Stomach smooth muscle (tissue), 2 donors: ENCODE measurements around the gene NHLRC2.
"Not testable (repeated sequence)": the region's sequence is repeated elsewhere in the genome, so short reads cannot be mapped to it uniquely, and the experiment has no call there.

Experiments
- H3K27ac ChIP-seq: one replicate; pipeline ENCODE4 v1.7.0; 2013; ENCODE audit warnings: mild to moderate bottlenecking, low read length, inconsistent platforms
- H3K27me3 ChIP-seq, 2 donors: one replicate each; pipeline ENCODE4 v1.7.0; 2013; ENCODE audit warnings: low read length in 2 of 2; ENCODE audit not compliant: insufficient read depth in 2 of 2, control insufficient read depth in 1 of 2
- H3K36me3 ChIP-seq, 2 donors: one replicate each; pipeline ENCODE4 v1.7.0; 2013; ENCODE audit warnings: low read length in 2 of 2; ENCODE audit not compliant: control insufficient read depth in 2 of 2, insufficient read depth in 2 of 2
- H3K4me1 ChIP-seq: one replicate; pipeline ENCODE4 v1.7.0; 2013; ENCODE audit warnings: low read length; ENCODE audit not compliant: control insufficient read depth, insufficient read depth
- H3K4me3 ChIP-seq, 2 donors: one replicate each; pipeline ENCODE4 v1.7.0; 2013; ENCODE audit warnings: low read length in 2 of 2
- H3K9ac ChIP-seq, 2 donors: one replicate each; pipeline ENCODE4 v1.7.0; 2013; ENCODE audit warnings: low read length in 2 of 2, mild to moderate bottlenecking in 1 of 2
- H3K9me3 ChIP-seq, 2 donors: one replicate each; pipeline ENCODE4 v1.7.0; 2013; ENCODE audit warnings: low read length in 2 of 2; ENCODE audit not compliant: control insufficient read depth in 2 of 2
- donor health status: healthy.
- donor health status: Pancreatic carcinoma.

Gene NHLRC2, protein sequence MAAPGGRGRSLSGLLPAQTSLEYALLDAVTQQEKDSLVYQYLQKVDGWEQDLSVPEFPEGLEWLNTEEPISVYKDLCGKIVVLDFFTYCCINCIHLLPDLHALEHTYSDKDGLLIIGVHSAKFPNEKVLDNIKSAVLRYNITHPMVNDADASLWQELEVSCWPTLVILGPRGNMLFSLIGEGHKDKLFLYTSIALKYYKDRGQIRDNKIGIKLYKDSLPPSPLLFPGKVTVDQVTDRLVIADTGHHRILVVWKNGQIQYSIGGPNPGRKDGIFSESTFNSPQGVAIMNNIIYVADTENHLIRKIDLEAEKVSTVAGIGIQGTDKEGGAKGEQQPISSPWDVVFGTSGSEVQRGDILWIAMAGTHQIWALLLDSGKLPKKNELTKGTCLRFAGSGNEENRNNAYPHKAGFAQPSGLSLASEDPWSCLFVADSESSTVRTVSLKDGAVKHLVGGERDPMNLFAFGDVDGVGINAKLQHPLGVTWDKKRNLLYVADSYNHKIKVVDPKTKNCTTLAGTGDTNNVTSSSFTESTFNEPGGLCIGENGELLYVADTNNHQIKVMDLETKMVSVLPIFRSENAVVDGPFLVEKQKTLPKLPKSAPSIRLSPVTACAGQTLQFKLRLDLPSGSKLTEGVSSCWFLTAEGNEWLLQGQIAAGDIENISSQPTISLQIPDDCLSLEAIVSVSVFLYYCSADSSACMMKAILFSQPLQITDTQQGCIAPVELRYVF

DNA sequence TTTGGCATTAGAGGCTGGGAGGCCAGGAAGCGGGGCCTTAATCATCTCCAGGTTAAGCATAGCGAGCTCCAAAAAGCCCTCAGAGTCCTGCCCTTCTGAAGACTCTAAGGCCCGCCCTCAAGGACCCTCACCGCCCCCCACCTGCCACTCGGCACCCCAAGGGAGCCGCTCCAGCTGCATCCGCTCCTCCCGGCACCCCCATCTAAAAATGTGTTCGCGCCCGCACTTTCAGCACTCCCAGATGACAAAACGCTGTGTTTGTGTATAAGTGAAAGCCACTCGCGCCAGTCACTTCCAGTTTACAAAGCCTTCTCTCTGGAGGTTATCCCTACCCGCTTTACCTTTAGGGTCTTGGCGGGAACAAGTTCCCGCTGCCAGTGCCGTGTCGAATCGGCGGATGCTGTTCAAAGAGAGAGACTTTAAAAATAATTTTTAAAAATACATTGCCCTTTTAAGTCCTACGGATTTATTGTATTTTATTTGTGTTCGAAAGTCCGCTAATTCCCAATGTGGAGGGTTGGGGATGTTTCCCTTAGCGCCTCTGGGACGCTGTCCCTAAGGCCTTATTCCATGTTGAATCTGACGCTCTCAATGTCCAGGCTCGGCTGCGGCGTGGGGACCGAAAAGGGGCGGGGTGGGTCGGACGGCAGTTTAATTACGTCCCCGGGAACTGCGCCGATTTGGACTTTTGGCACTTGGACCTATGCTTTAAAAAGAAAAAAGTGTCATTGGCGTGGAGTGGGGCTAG lies at the start of gene NHLRC2, which contains the start of gene DCLRE1A:
Gene NHLRC2 (plus strand): TSS at position 649 of the 748 bp plus-strand sequence. CDS start 212 bp downstream, outside the sequence.
Gene DCLRE1A (minus strand): TSS at position 70 of the 748 bp plus-strand sequence. CDS start 900 bp downstream, outside the sequence.
- peaks cover 6% of the 10 kb centered on the region for H3K4me1 ChIP-seq

DNA sequence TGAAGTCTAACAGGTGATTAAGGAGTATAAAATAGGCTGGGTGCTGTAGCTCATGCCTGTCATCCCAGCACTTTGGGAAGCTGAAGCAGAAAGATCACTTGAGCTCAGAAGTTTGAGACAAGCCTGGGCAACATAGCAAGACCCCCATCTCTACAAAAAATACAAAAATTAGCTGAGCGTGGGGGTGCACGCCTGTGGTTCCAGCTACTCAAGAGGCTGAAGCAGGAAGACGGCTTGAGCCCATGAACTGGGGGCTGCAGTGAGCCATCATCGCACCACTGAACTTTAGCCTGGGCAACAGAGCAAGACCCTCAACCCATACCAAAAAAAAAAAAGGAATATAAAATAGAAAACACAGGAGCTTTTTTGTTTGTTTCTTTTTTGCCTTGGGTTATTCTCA lies 48.0 kb upstream of the NHLRC2 start:
- Histone ChIP-seq H3K27ac (no peak overlapping the region), H3K27me3 (no peaks in the 10 kb centered on the region), H3K9me3 (no peaks in the 10 kb centered on the region), H3K4me3 (no peak overlapping the region), H3K36me3 (no peaks in the 10 kb centered on the region), H3K9ac (no peak overlapping the region), H3K4me1 (no peaks in the 10 kb centered on the region)

More for the DNA sequence above, at the start of gene NHLRC2, which contains the start of gene DCLRE1A:
- Histone ChIP-seq H3K36me3 (peaks cover 2 to 4% of the 10 kb centered on the region in 2 donors), H3K9me3 (no peaks in the 10 kb centered on the region), H3K9ac (peak within 1 kb of the TSS; percentile 93 to 97), H3K4me3 (peak within 1 kb of the TSS; percentile 89), H3K27ac (peak within 1 kb of the TSS; percentile 82), H3K27me3 (no peaks in the 10 kb centered on the region)

DNA sequence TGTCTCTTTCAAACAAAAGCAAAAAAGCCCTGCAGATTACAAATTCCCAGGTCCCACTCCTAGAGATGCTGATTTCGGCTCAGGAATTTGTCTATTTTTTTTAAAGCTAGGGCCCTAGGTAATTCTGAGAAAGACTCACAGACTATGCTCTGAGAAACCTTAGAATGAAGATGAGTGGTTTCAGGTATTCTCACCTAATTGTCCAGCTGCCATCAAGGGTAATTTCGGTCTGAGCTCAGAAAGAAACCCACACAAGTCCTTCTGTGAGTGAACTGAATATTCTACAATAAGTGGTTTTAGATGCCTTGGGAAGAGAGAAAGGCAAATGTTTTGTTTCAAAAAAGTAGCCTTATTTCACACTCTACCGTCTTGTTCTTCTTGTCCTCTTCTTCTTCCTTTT lies 46.3 kb upstream of the NHLRC2 start:
- H3K9ac ChIP-seq = no peak overlapping the region
- H3K9me3 ChIP-seq = no peaks in the 10 kb centered on the region
- H3K4me3 ChIP-seq = no peak overlapping the region
- no peaks in the 10 kb centered on the region for H3K36me3 ChIP-seq
- no peaks in the 10 kb centered on the region for H3K27me3 ChIP-seq
- no peaks in the 10 kb centered on the region for H3K4me1 ChIP-seq
- H3K27ac ChIP-seq = no peak overlapping the region

DNA sequence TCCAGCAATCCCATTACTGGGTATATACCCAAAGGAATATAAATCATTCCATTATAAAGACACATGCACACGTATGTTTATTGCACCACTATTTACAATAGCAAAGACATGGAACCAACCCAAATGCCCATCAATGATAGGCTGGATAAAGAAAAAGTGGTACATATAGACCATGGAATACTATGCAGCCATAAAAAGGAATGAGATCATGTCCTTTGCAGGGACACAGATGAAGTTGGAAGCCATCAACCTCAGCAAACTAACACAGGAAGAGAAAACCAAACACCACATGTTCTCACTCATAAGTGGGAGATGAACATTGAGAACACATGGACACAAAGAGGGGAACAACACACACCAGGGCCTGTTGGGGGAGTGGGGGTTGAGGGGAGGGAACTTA lies 39.8 kb upstream of the NHLRC2 start:
- not testable (repeated sequence) for H3K4me3 ChIP-seq, H3K4me1 ChIP-seq, H3K9me3 ChIP-seq, H3K27me3 ChIP-seq, H3K9ac ChIP-seq, H3K36me3 ChIP-seq, H3K27ac ChIP-seq

DNA sequence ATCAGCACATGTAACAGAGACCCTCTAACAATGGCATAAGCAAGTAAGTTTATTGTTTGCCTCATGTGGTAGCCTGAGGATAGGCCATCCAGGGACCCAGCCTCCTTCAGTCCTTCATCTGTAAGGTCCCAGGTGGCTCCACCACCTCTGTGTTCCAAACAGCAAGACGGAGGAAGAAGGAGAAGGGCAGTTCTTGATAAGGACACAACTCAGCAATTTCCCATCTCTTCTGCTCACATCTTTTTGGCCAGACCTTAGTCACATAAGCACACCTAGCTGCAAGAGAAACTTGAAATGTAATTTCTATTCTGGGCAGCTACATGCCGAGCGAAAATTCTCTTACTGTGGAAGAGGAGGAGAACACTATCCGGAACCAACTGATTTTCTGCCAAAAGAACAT lies 34.5 kb upstream of the NHLRC2 start:
- Histone ChIP-seq H3K9ac (no peak overlapping the region), H3K4me3 (no peak overlapping the region), H3K4me1 (no peaks in the 10 kb centered on the region), H3K9me3 (no peaks in the 10 kb centered on the region), H3K27me3 (no peaks in the 10 kb centered on the region), H3K36me3 (no peaks in the 10 kb centered on the region), H3K27ac (no peak overlapping the region)

DNA sequence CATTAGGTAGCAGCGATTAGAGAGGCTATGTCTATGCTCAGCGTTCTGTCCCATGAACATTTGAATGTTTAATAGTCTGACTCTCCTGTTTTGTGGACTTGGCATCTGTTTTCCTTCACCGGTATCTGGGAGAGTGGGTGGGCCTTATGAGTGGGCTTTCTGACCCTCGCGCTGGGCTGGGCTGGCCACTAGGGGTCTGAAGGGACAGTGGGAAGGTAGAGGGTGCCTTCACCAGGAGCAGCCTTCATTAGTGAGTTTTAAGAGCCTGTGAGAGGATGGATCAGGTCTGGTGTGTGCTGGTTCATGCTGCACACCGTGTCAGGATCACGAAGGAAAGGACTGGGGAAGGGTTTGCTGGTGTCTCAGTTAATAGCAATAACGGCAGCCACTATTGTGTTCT lies 34.0 kb upstream of the NHLRC2 start:
- no peak overlapping the region for H3K4me3 ChIP-seq
- no peaks in the 10 kb centered on the region for H3K36me3 ChIP-seq
- no peaks in the 10 kb centered on the region for H3K4me1 ChIP-seq

DNA sequence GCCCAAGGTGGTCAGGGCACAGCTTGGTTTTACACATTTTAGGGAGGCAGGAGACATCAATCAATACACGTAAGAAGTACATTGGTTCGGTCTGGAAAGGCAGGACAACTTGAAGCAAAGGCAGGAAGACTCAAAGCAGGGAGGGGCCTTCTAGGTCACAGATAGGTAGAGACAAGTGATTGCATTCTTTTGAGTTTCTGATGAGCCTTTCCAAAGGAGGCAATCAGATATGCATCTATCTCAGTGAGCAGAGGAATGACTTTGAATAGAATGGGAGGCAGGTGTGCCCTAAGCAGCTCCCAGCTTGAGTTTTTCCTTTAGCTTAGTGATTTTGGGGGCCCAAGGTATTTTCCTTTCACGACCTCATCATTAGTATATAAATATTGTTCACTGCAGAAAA lies 33.2 kb upstream of the NHLRC2 start:
- not testable (repeated sequence) for H3K9ac ChIP-seq

More for the DNA sequence above, 34.0 kb upstream of the NHLRC2 start:
- Histone ChIP-seq H3K27ac (no peak overlapping the region), H3K27me3 (no peaks in the 10 kb centered on the region), H3K9ac (no peak overlapping the region), H3K9me3 (no peaks in the 10 kb centered on the region)

DNA sequence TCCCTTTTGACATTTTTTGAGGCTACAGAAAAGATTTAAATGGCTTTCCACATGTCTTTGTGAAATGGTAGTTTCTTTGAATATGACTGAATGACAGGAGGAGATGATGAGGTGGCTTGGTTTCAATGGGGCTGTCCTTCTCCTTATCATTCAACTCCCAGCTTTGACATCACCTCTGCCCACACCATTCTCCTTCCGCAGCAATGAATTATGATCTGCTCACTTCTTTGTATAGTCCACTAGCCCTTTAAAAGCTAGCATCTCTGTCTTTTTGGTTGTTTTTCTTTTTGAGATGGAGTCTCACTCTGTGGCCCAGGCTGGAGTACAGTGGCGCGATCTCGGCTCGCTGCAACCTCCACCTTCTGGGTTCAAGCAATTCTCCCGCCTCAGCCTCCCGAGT lies 32.3 kb upstream of the NHLRC2 start:
- Histone ChIP-seq H3K9me3 (no peaks in the 10 kb centered on the region), H3K4me3 (no peak overlapping the region)

More for the DNA sequence above, 33.2 kb upstream of the NHLRC2 start:
- not testable (repeated sequence) for H3K4me1 ChIP-seq, H3K9me3 ChIP-seq, H3K36me3 ChIP-seq, H3K4me3 ChIP-seq, H3K27ac ChIP-seq, H3K27me3 ChIP-seq

DNA sequence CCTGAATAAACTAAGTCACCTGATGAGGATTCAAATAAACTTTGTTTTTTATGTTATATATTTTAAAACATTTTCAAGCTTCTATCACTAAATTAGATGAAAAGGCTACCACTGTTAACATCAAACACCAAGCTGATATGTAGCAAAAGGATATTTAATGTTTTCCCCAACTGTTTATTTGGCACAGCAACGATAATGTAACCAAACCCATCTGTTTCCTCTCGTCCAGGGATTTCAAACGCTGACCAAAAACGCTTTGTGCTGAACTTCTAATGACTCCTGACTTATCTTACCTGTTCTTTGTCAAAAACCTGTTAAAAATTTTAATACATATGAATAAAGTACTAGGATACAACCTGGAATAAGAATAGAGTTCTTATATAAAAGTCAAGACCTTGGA lies 31.1 kb upstream of the NHLRC2 start:
- no peaks in the 10 kb centered on the region for H3K27me3 ChIP-seq

More for the DNA sequence above, 32.3 kb upstream of the NHLRC2 start:
- Histone ChIP-seq H3K27me3 (no peaks in the 10 kb centered on the region), H3K9ac (no peak overlapping the region), H3K27ac (no peak overlapping the region), H3K36me3 (no peaks in the 10 kb centered on the region), H3K4me1 (no peaks in the 10 kb centered on the region)

DNA sequence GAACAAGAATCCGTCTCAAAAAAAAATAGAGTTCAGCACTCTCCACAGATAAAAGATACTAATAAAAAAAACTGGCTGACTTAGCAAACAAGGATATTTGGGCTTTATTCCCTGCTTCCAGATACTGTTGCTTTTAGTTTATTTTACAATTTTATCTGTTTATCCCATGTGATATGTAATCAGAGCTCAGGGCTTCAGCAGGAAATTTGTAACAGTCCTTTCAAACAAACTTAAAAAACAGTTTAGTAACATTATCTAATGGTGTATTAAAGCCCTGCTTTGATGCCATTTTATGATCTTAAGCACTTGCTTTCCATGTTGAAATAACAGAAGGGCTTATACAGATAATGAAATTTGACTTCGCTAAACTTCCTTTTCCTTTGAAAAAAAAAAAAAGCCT lies 28.7 kb upstream of the NHLRC2 start:
- Histone ChIP-seq H3K36me3 (no peaks in the 10 kb centered on the region), H3K27ac (no peak overlapping the region)

More for the DNA sequence above, 31.1 kb upstream of the NHLRC2 start:
- Histone ChIP-seq H3K4me1 (no peaks in the 10 kb centered on the region), H3K9ac (no peak overlapping the region), H3K9me3 (no peaks in the 10 kb centered on the region), H3K36me3 (no peaks in the 10 kb centered on the region), H3K27ac (no peak overlapping the region), H3K4me3 (no peak overlapping the region)

More for the DNA sequence above, 28.7 kb upstream of the NHLRC2 start:
- Histone ChIP-seq H3K9me3 (no peaks in the 10 kb centered on the region), H3K9ac (no peak overlapping the region), H3K4me3 (no peak overlapping the region), H3K4me1 (no peaks in the 10 kb centered on the region), H3K27me3 (no peaks in the 10 kb centered on the region)
